Hematopoietic multipotent progenitor cell treated with erythropoietin and hydrocortisone succinate and interleukin-3 and kit ligand, for 4 days (in vitro differentiated cells): Measurements from ENCODE around the gene SCFD1.
"Not testable (repeated sequence)": the region's sequence is repeated elsewhere in the genome, so short reads cannot be mapped to it uniquely, and the experiment has no call there.

Experiments
- DNase-seq: peaks from one replicate; pipeline ENCODE4 v3.0.0-alpha.2; 2015

The SCFD1 gene

GRCh38 chr14:30614155-30614554, 8.0 kb upstream of the SCFD1 start:
- DNase-seq, result no peak

DNA sequence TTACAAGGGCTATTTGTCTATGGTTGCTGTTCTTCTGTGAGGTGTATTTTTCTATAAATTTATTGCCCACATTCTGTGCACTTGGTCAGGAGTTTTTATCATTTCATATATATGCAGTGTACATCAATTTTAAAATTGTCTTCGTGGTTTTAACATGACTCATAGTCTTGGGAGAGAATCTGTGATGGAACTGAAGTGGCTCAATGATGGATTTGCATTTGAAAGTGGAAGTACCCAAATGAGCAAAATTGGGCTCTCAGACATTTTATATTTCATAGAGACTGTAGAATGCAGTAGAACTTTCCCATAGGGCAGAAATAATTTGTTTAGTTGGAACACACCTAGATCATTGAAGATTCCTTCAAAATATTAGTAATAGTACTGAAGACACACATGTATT, 1.9 kb upstream of the SCFD1 start:
- peak; percentile 54 for DNase-seq

- peak; percentile 58 for DNase-seq
Observed at GRCh38 chr14:30621354-30621939, 672 bp upstream of the SCFD1 start.

DNA sequence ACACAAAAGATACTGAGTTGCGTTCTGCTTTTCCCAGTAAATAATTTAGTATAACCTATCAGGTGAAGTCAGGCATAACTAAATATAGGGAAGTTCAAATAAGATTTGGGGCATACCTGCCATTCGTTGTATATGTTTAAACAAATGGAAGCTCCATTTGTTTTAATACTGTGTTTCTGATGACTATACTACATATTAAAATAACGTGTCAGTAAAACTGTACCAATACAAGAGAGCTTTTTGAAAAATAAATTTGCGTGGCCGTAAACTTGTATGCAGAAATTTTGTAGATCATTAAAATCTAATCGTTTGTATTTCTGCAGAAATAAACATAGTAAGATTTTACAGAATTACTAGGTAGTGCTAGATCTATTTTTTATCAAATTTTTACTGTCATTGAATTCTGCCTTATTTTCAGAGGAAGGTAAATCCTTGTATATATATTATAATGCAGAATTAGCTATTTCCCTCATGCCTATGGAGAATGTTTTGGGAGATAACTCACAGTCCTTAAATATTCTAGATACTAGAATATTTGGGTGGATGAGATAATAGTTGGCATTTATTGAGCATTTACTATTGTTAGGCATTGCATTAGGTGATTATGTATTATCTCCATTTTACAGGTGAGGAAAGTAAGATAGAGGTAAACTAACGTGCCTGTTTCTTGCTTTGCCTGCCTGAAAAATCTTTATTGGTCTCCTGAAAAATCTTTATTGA, 1.5 kb downstream of the SCFD1 start:
- no peak for DNase-seq

- DNase-seq, result no peak
Observed at GRCh38 chr14:30624132-30624423, 2.0 kb downstream of the SCFD1 start.

DNA sequence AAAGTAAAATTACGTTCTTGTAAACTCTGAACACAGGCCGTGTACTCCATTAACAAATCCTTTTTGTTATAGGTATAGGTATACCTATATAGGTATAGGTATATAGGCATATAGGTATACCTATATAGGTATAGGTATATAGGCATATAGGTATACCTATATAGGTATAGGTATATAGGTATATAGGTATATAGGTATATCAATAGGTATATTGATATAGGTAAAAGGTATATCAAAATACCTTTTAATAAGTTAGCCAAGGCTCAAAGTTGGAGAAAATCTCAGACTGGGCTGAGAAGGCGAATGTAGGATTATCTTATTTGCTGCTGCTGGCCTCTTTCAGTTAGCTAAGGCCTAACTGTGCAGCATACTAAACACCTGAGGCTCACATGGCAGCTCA, 3.4 kb downstream of the SCFD1 start:
- DNase-seq, result no peak

GRCh38 chr14:30629432-30629831, 7.3 kb downstream of the SCFD1 start:
- not testable (repeated sequence) for DNase-seq

DNA sequence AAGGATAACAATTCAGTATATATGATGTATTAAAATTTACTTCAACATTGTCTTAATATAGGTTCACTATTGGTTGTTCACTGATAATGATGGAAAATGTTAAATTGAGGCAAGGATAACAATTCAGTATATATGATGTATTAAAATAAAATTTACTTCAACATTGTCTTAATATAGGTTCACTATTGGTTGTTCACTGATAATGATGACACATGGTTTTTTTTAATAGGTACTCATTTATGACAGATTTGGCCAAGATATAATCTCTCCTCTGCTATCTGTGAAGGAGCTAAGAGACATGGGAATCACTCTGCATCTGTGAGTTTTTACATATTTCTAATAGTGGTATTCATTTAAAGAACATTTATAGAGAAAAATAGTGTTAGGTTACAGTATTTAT, 8.1 kb downstream of the SCFD1 start:
- DNase-seq, result no peak

- DNase-seq, result no peak
Observed at GRCh38 chr14:30632730-30633129, 10.6 kb downstream of the SCFD1 start.

DNA sequence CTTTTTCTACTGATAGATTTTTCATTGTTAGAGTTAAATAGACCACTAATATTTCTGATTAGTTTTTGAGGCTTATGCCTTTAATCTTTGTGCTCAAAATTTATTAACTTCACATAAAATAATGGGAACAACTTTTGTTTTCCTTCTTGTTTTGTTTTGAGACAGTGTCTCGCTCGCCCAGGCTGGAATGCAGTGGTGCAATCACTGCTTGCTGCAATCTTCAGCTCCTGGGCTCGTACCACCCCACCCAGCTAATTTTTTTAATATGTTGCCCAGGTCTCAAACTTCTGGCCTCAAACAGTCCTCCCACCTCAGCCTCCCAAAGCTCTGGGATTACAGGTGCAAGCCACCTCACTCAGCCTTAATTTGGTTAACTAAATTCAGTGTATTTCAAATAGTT, 16.8 kb downstream of the SCFD1 start:
- DNase-seq, result no peak

DNA sequence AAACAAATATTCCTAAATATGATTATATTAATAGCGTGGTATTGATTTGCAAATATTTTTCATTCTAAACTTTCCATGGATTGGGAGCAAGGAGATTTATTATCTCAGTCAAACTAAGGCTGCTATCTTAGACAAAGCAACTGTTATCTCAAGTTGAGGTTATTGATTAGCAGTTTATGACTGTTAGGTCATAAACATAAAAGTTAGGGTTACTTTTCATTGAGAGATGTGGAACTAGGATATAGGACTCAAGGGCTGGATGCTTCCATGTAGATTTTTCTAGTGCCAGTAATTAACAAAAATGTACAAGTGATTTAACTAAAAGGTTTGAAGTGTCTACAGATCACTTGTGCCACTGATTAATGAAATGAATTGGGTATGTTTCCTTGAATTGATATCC, 19.1 kb downstream of the SCFD1 start:
- no peak for DNase-seq

DNA sequence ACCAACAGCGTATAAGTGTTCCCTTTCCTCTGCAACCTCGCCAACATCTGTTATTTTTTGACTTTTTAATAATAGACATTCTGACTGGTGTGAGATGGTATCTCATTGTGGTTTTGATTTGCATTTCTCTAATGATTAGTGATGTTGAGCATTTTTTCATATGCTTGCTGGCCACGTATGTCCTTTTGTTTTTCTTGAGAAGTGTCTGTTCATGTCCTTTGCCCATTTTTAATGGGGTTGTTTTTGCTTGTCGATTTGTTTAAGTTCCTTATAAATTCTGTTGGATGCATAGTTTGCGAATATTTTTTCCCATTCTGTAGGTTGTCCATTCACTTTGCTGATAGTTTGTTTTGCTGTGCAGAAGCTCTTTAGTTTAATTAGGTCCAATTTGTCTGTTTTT, 22.3 kb downstream of the SCFD1 start:
- not testable (repeated sequence) for DNase-seq

GRCh38 chr14:30645600-30645999, 23.5 kb downstream of the SCFD1 start:
- no peak for DNase-seq

DNA sequence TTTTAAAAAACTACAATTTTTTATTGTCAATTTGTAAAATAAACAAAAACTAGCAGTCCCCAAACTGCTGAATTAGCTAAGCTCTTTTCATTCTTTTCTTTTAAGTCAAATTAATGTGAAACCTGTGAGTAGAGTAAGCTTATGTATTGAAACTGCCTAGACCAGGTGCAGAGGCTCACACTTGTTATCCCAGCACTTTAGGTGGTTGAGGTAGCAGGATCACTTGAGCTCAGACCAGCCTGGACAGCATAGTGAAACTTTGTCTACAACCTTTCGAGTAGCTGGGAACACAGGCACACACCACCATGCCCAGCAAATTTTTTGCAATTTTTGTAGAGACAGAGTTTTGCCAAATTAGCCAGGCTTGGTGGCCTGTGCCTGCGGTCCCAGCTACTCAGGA, 26.4 kb downstream of the SCFD1 start:
- no peak for DNase-seq

- peak; percentile 38 for DNase-seq
Observed at GRCh38 chr14:30651937-30652336, 29.8 kb downstream of the SCFD1 start.

GRCh38 chr14:30655124-30655523, 33.0 kb downstream of the SCFD1 start:
- DNase-seq, result no peak

GRCh38 chr14:30655658-30656057, 33.5 kb downstream of the SCFD1 start:
- DNase-seq, result no peak

DNA sequence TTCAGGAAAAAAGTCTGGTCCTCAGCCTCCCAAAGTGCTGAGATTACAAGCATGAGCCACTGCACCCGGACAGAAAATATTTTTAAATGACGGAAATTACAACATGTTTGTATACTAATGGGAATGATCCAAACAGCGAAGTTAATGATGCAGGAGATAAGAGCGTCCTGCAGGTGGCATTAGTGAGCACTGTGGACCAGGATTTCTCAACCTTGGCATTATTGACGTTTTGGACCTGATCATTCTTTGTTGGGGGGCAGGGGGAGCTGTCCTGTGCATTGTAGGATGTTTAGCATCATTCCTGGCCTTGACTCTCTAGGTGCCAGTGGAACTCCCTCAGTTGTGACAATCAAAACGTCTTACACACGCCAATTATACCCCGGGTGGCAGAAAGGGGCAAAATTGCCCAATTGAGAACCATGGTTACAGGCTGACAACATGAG, 34.1 kb downstream of the SCFD1 start:
- DNase-seq, result peak; percentile 63

DNA sequence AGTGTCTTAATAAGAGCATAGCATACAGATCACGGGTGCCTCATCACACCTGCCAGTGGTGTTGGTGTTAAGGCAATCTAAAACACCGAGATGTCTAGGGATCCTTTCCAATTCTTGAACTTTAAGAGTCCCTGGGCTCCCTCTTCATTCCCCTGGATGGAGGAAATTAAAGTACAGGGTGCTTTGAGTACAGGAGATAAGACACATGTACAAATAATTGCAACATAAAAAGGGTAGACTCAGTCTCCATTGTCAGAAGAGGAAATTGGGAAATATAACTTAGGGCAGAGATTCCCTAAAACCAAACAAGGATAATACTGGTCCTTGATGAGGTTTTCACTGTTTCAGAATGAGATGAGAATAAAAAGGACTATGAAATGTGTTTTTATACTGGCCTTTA, 34.9 kb downstream of the SCFD1 start:
- DNase-seq, result no peak

DNA sequence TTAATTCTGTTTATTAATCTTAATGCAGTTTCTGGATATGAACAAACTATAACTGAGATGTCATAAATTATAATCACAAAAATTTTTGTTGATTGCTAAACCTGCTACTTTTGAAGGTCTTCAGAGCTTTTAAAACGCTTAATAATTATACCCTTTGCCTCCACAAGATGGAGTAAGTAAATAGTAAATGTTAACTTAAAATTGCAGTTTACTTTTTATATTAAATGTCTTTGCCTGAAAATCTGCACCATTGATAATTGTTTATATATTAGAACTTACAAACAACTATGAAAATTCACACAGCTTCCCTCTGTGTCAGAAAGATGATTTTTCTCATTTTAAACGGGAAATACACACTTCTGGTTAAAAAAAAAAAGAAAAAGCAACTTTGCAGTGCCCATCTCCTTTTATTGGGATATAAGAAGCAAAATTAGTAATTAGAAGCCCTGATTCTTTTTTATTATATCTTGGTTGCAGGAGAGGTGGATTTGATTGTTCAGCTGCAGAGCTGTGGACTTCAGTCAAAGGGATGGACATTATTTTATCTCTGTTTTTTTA, 35.6 kb downstream of the SCFD1 start:
- peak; percentile 65 for DNase-seq

DNA sequence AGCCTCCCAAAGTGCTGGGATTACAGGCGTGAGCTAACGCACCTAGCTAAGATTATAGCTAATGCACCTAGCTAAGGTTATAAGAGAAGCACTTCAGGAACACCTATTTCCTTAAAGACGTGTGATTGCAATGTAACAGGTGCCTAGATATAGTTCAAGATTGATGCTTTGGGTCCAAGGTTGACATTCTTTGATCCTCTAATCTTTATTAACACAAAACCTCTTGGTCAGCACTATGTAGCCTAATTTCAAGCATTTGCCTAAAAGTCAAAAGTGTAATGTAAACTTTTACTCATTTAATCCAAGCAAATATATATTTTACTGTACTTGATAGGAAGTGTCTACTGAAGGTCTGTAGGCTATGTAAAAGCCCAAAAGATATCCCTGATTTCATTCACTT, 36.5 kb downstream of the SCFD1 start:
- DNase-seq, result no peak

GRCh38 chr14:30669594-30669993, 47.5 kb downstream of the SCFD1 start:
- no peak for DNase-seq

DNA sequence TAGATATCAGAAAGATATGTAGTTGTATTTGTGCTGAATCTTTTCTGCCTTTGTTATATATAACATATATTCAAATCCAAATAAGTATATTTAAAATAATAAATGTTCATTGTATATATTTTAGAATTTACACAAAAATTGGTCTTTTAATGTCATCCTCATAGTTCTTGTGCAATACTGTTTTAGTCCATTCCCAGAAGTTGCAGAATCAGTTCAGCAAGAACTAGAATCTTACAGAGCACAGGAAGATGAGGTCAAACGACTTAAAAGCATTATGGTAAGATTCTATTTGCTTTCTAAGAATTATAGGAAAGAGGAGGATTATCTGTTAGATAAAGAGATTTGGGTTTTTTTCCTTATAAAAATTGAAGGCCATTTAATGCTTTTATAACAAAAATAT, 51.0 kb downstream of the SCFD1 start:
- peak; percentile 16 for DNase-seq

- DNase-seq, result peak; percentile 58
Observed at GRCh38 chr14:30678926-30679431, 56.9 kb downstream of the SCFD1 start.

GRCh38 chr14:30680036-30680435, 57.9 kb downstream of the SCFD1 start:
- DNase-seq, result no peak
